Activated naive CD8-positive, alpha-beta T cell (primary cell): ENCODE results near the gene FCRLA.
"Not testable (repeated sequence)": the region's sequence is repeated elsewhere in the genome, so short reads cannot be mapped to it uniquely, and the experiment has no call there.

Experiments
- H3K27ac Mint-ChIP-seq: one replicate; pipeline ENCODE4 v1.8.0; 2021; ENCODE audit warnings: mixed read lengths
- H3K27me3 Mint-ChIP-seq: one replicate; pipeline ENCODE4 v1.8.0; 2021; ENCODE audit warnings: mixed read lengths
- H3K36me3 Mint-ChIP-seq: one replicate; pipeline ENCODE4 v1.8.0; 2021; ENCODE audit warnings: mixed read lengths
- H3K4me1 Mint-ChIP-seq: one replicate; pipeline ENCODE4 v1.8.0; 2021; ENCODE audit warnings: low read depth, mixed read lengths
- H3K4me3 Mint-ChIP-seq: one replicate; pipeline ENCODE4 v1.8.0; 2021; ENCODE audit warnings: mild to moderate bottlenecking, mixed read lengths
- H3K9me3 Mint-ChIP-seq: one replicate; pipeline ENCODE4 v1.8.0; 2021; ENCODE audit warnings: low read depth, mixed read lengths

Gene FCRLA

GRCh38 chr1:161706482-161707347, at the start of gene FCRLA:
Gene FCRLA, plus strand, starts transcription at chr1:161707229. Its CDS starts 36 bp downstream, at chr1:161707265.
- no peaks in the 10 kb centered on the region for H3K36me3 Mint-ChIP-seq
- H3K27me3 Mint-ChIP-seq: peaks cover 4% of the 10 kb centered on the region
- H3K4me1 Mint-ChIP-seq: no peaks in the 10 kb centered on the region
- no peak within 1 kb of the TSS for H3K4me3 Mint-ChIP-seq
- H3K27ac Mint-ChIP-seq: no peak within 1 kb of the TSS
- H3K9me3 Mint-ChIP-seq: no peaks in the 10 kb centered on the region

GRCh38 chr1:161658524-161658923, 48.5 kb upstream of the FCRLA start:
- not testable (repeated sequence) for H3K4me3 Mint-ChIP-seq, H3K27me3 Mint-ChIP-seq, H3K27ac Mint-ChIP-seq, H3K36me3 Mint-ChIP-seq, H3K4me1 Mint-ChIP-seq, H3K9me3 Mint-ChIP-seq

- H3K36me3 Mint-ChIP-seq, H3K27me3 Mint-ChIP-seq, H3K27ac Mint-ChIP-seq, H3K4me3 Mint-ChIP-seq, H3K9me3 Mint-ChIP-seq, H3K4me1 Mint-ChIP-seq: not testable (repeated sequence)
These were observed 45.2 kb upstream of the FCRLA start for GRCh38 chr1:161661660-161662311.

GRCh38 chr1:161662684-161663339, 44.2 kb upstream of the FCRLA start, which contains the start of gene FCGR2B:
Gene FCGR2B, plus strand, starts transcription at chr1:161663143. Its CDS starts 99 bp downstream, at chr1:161663242.
- H3K36me3 Mint-ChIP-seq, H3K9me3 Mint-ChIP-seq, H3K27me3 Mint-ChIP-seq, H3K27ac Mint-ChIP-seq, H3K4me3 Mint-ChIP-seq, H3K4me1 Mint-ChIP-seq: not testable (repeated sequence)

- H3K4me1 Mint-ChIP-seq, H3K27ac Mint-ChIP-seq, H3K9me3 Mint-ChIP-seq, H3K27me3 Mint-ChIP-seq, H3K36me3 Mint-ChIP-seq, H3K4me3 Mint-ChIP-seq: not testable (repeated sequence)
These were observed 43.5 kb upstream of the FCRLA start for GRCh38 chr1:161663569-161663968.

GRCh38 chr1:161664689-161665088, 42.3 kb upstream of the FCRLA start:
- not testable (repeated sequence) for H3K27me3 Mint-ChIP-seq, H3K9me3 Mint-ChIP-seq, H3K36me3 Mint-ChIP-seq, H3K4me1 Mint-ChIP-seq, H3K27ac Mint-ChIP-seq, H3K4me3 Mint-ChIP-seq

- not testable (repeated sequence) for H3K4me1 Mint-ChIP-seq, H3K36me3 Mint-ChIP-seq, H3K4me3 Mint-ChIP-seq, H3K27me3 Mint-ChIP-seq, H3K9me3 Mint-ChIP-seq, H3K27ac Mint-ChIP-seq
These were observed 35.7 kb upstream of the FCRLA start for GRCh38 chr1:161671045-161672020.

DNA sequence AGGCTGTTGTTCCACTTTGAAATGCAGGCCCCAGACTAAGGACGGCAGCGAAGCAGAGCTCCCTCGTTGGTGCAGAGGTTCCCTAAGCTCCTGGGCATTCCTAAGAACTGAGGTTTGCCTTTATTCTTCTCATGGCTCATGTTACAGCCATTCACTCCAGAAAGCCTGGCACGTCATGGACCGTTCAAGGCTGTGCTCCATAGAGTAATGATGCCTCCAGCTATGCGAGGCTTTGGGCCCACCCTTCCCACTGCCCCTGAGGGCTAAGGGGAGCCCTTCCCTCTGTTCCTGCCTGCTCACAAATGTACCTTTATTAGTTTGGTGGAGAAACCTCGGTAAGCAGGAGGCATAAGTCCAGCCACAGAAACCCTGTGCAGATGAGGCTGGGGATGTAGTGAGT, 33.6 kb upstream of the FCRLA start:
- H3K36me3 Mint-ChIP-seq, H3K4me1 Mint-ChIP-seq, H3K27ac Mint-ChIP-seq, H3K4me3 Mint-ChIP-seq, H3K27me3 Mint-ChIP-seq, H3K9me3 Mint-ChIP-seq: not testable (repeated sequence)

DNA sequence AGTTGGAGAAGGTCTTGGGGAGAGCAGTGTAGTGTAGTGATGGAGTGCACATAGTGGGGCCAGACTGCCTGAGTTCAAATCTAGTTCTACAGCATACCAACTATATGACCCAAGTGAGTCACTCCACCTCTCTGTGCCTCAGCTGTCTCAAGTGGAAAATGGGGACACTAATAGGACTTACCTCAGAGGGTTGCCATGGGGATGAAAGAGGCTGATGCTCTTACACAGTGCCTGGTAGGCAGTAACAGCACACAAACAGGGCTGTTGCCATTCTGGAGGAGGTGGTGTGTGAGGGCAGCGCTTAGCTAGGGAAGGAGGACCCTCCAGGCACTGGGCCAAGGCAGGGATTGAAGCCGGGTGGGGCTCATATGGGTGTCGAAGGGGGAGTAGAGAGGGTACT, 32.6 kb upstream of the FCRLA start:
- H3K36me3 Mint-ChIP-seq, H3K4me1 Mint-ChIP-seq, H3K9me3 Mint-ChIP-seq, H3K4me3 Mint-ChIP-seq, H3K27ac Mint-ChIP-seq, H3K27me3 Mint-ChIP-seq: not testable (repeated sequence)

GRCh38 chr1:161674908-161675307, 32.1 kb upstream of the FCRLA start:
- H3K27ac Mint-ChIP-seq, H3K4me1 Mint-ChIP-seq, H3K4me3 Mint-ChIP-seq, H3K27me3 Mint-ChIP-seq, H3K36me3 Mint-ChIP-seq, H3K9me3 Mint-ChIP-seq: not testable (repeated sequence)

- Mint-ChIP-seq H3K4me3 (no peak overlapping the region), H3K36me3 (no peaks in the 10 kb centered on the region), H3K27me3 (no peaks in the 10 kb centered on the region), H3K9me3 (no peaks in the 10 kb centered on the region), H3K27ac (no peak overlapping the region), H3K4me1 (no peaks in the 10 kb centered on the region)
These were observed 30.6 kb upstream of the FCRLA start for GRCh38 chr1:161676441-161676840.

DNA sequence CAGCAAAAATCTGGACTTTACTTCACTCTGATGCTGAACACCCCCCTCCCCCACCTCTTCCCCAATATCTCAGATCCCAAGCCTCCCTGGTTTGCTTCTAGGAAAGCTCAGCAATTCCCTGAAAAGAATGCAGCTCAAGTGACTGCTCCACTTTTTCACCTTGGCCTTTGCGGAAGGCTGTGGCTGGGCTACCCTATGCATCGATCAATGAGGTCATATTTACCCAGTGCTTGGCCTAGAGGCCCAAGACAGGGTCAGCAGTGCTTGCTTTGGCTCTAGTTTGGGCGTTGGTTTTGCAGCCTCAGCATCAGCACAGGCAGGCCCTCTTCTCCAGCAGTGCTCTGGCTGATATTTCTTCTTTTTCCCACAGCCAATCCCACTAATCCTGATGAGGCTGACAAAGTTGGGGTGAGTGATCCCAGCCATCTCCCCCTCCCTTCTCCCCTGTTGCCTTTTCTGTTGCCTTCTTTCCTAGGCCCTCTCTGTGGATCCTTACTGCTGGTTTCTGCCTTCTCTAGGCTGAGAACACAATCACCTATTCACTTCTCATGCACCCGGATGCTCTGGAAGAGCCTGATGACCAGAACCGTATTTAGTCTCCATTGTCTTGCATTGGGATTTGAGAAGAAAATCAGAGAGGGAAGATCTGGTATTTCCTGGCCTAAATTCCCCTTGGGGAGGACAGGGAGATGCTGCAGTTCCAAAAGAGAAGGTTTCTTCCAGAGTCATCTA, 29.9 kb upstream of the FCRLA start:
- H3K27ac Mint-ChIP-seq: no peak overlapping the region
- no peak overlapping the region for H3K4me3 Mint-ChIP-seq
- H3K27me3 Mint-ChIP-seq: no peaks in the 10 kb centered on the region
- H3K9me3 Mint-ChIP-seq: no peaks in the 10 kb centered on the region
- H3K4me1 Mint-ChIP-seq: no peaks in the 10 kb centered on the region
- H3K36me3 Mint-ChIP-seq: no peaks in the 10 kb centered on the region

GRCh38 chr1:161678500-161678899, 28.5 kb upstream of the FCRLA start:
- no peak overlapping the region for H3K27ac Mint-ChIP-seq
- H3K27me3 Mint-ChIP-seq: peaks cover 1% of the 10 kb centered on the region
- H3K4me3 Mint-ChIP-seq: no peak overlapping the region
- H3K36me3 Mint-ChIP-seq: no peaks in the 10 kb centered on the region
- H3K4me1 Mint-ChIP-seq: no peaks in the 10 kb centered on the region
- H3K9me3 Mint-ChIP-seq: no peaks in the 10 kb centered on the region

DNA sequence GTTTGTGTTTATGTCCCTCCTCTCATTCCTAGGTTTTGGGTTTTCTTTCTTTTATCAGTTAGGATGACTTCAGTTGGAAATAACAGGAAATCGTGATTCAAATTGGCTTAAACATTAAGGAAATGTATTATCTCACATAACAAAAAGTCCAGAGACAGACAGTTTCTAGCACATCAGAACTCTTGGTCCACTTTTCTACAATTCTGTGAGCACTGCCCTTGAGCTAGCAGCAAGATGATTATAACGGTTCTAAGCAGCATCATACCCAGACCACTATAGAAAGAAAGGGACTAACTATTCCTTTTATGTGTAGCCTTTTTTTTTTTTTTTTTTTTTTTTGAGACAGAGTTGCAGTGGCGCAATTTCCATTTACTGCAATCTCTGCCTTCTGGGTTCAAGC, 25.1 kb upstream of the FCRLA start:
- Mint-ChIP-seq H3K27me3 (peaks cover 4% of the 10 kb centered on the region), H3K36me3 (no peaks in the 10 kb centered on the region), H3K9me3 (no peaks in the 10 kb centered on the region), H3K4me1 (no peaks in the 10 kb centered on the region), H3K27ac (no peak overlapping the region), H3K4me3 (no peak overlapping the region)
